Upper lobe of left lung (tissue), 4 donors: ENCODE measurements around the gene SFT2D3.
A peak's percentile ranks its signal among the peaks of the same experiment; 100 is the strongest.

Source experiments
- EP300 ChIP-seq, 4 donors: sonication (generic); formaldehyde crosslinking; IDR thresholded peaks; one replicate each; pipeline ENCODE4 v1.5.1; 2017; ENCODE audit warnings: antibody characterized with exemption in 4 of 4, control low read depth in 2 of 4
- POLR2A ChIP-seq, 4 donors: fragments of 450-650 bp; IDR thresholded peaks; one replicate each; pipeline ENCODE4 v1.5.1; 2016 to 2017; ENCODE audit warnings: antibody characterized with exemption in 4 of 4, mild to moderate bottlenecking in 2 of 4
- POLR2AphosphoS5 ChIP-seq, 2 donors: sonication (generic); formaldehyde crosslinking; IDR thresholded peaks; one replicate each; pipeline ENCODE4 v1.5.1; 2017; ENCODE audit warnings: antibody characterized with exemption in 2 of 2
- TF ChIP-seq, protein P1 (sequence below), 6 experiments: fragments of 450-650 bp in 4 of 6; fragments of 200-600 bp in 2 of 6; sonication (generic) in 2 of 6; IDR thresholded peaks; one replicate each; pipeline ENCODE4 v1.5.1; 2016 to 2019; ENCODE audit warnings: antibody characterized with exemption in 6 of 6

DNA sequence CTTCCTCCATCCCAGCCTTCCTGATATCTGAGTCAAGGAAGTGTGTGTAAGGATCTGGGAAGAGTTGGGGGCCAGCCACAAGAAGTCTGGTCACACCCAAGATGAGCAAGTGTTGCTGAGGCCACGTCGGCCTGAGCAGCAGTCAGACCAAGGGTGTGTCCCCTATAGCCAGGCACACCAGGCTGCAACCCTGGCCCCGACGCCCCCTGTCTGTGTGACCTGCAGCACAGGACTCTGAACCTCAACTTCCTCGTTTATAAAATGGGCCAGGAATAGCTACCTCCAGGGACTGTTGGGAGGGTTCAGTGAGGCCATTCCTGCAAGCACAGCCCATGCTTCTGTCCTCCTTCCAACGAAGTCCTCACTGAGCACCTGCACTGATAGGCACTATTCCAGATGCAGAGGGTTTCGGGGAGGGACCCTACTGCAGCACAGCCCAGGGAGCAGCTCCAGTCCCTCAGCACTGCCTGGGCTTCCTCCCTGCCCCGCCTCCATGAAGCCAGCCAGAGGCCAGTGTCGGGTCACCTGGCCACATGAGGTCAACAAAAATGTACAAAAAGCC is 39.3 kb upstream of the SFT2D3 start:
- TF ChIP-seq POLR2AphosphoS5 (IDR thresholded peaks at IDR 0.05) (peak; percentile 60 to 61), POLR2A (IDR thresholded peaks at IDR 0.05) (no peak), EP300 (IDR thresholded peaks at IDR 0.05) (peak in 2 of 4 donors; percentile 64 to 65)
- TF ChIP-seq, protein P1, sequence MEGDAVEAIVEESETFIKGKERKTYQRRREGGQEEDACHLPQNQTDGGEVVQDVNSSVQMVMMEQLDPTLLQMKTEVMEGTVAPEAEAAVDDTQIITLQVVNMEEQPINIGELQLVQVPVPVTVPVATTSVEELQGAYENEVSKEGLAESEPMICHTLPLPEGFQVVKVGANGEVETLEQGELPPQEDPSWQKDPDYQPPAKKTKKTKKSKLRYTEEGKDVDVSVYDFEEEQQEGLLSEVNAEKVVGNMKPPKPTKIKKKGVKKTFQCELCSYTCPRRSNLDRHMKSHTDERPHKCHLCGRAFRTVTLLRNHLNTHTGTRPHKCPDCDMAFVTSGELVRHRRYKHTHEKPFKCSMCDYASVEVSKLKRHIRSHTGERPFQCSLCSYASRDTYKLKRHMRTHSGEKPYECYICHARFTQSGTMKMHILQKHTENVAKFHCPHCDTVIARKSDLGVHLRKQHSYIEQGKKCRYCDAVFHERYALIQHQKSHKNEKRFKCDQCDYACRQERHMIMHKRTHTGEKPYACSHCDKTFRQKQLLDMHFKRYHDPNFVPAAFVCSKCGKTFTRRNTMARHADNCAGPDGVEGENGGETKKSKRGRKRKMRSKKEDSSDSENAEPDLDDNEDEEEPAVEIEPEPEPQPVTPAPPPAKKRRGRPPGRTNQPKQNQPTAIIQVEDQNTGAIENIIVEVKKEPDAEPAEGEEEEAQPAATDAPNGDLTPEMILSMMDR (IDR thresholded peaks at IDR 0.05): peak in 2 of 6 experiments; percentile 35 to 38
